NCI-H82 treated with DMSO at 0.1 percent for 48 hours (cell line): Measurements from ENCODE around the gene PALLD.

Experiments used
- DNase-seq: peaks from one replicate; lab custom pipeline; 2025; ENCODE audit not compliant: unreplicated experiment; lab: John Stamatoyannopoulos, UW

The PALLD gene

GRCh38 chr4:168642591-168642990, 145.7 kb downstream of the PALLD start:
- DNase-seq: no peak

- no peak for DNase-seq
Measured at GRCh38 chr4:168643111-168643795, 146.4 kb downstream of the PALLD start.

- DNase-seq: no peak
Measured at GRCh38 chr4:168643796-168644159, 146.9 kb downstream of the PALLD start.

- no peak for DNase-seq
Measured at GRCh38 chr4:168646001-168646768, 149.3 kb downstream of the PALLD start.

- DNase-seq: no peak
Measured at GRCh38 chr4:168647646-168648375, 151.0 kb downstream of the PALLD start.

GRCh38 chr4:168648494-168648893, 151.6 kb downstream of the PALLD start:
- no peak for DNase-seq

GRCh38 chr4:168648929-168649328, 152.1 kb downstream of the PALLD start:
- no peak for DNase-seq

GRCh38 chr4:168651374-168651773, 154.5 kb downstream of the PALLD start:
- peak; percentile 32 for DNase-seq

- DNase-seq: no peak
Measured at GRCh38 chr4:168651864-168652263, 155.0 kb downstream of the PALLD start.

- DNase-seq: peak; percentile 22
Measured at GRCh38 chr4:168652755-168653154, 155.9 kb downstream of the PALLD start.

- DNase-seq: no peak
Measured at GRCh38 chr4:168654104-168654847, 157.4 kb downstream of the PALLD start.

- DNase-seq: no peak
Measured at GRCh38 chr4:168654848-168655174, 158.0 kb downstream of the PALLD start.

GRCh38 chr4:168655182-168655581, 158.3 kb downstream of the PALLD start:
- DNase-seq: no peak

GRCh38 chr4:168656055-168656660, 159.3 kb downstream of the PALLD start:
- DNase-seq: no peak

- DNase-seq: no peak
Measured at GRCh38 chr4:168656946-168657473, 160.2 kb downstream of the PALLD start.

GRCh38 chr4:168658751-168659150, 161.9 kb downstream of the PALLD start:
- no peak for DNase-seq

- no peak for DNase-seq
Measured at GRCh38 chr4:168659741-168660465, 163.1 kb downstream of the PALLD start.

- DNase-seq: no peak
Measured at GRCh38 chr4:168662297-168662984, 165.6 kb downstream of the PALLD start.

GRCh38 chr4:168664242-168664891, 167.5 kb downstream of the PALLD start:
- no peak for DNase-seq
